GM21619 (cell line): ENCODE measurements around the gene ZSCAN20.
"Not testable (repeated sequence)": the region's sequence is repeated elsewhere in the genome, so short reads cannot be mapped to it uniquely, and the experiment has no call there.

Experiments used
- ATAC-seq: cut with Tn5 transposase; IDR thresholded peaks from one replicate; pipeline ENCODE4 v1.9.1; 2021; ENCODE audit not compliant: unreplicated experiment

Gene ZSCAN20

DNA sequence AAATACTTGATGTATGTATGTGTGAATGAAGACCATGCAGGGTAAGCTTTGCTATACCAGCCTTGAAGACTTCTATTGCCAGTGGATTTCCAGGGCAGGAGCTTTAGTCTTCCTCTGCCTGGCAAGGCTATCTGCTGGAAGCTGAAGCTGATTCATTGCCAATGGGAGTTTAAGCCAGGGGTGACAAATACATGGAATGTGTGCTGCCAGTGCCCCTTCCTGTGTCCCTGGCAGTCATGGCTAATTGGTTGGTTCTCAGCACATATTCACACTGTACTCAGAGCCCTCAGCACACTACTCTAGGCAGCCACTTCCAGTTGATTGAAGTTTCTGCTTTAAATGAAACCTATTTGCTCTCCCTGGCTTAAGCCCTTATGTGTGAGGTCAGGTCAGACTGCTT is 1.5 kb downstream of the ZSCAN20 start:
- ATAC-seq = no peak

GRCh38 chr1:33477451-33477850 is 5.0 kb downstream of the ZSCAN20 start:
- no peak for ATAC-seq

DNA sequence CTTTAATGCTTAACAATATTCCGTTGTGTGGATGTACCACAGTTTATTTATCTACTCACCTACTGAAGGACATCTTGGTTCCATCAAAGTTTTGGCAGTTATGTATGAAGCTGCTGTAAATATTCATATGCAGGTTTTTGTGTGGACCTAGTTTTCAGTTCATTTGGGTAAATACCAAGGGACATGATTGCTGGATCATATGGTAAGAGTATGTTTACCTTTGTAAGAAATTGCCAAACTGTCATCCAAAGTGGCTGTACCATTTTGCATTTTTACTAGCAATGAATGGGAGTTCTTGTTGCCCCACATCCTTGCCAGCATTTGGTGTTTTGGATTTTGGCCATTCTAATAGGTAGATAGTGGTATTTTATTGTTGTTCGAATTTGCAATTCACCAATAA is 10.0 kb downstream of the ZSCAN20 start:
- no peak for ATAC-seq

GRCh38 chr1:33488624-33489023 is 16.2 kb downstream of the ZSCAN20 start:
- no peak for ATAC-seq

- no peak for ATAC-seq
Measured at GRCh38 chr1:33494929-33495328, 22.5 kb downstream of the ZSCAN20 start.

GRCh38 chr1:33497410-33497809 is 25.0 kb downstream of the ZSCAN20 start:
- ATAC-seq = no peak

DNA sequence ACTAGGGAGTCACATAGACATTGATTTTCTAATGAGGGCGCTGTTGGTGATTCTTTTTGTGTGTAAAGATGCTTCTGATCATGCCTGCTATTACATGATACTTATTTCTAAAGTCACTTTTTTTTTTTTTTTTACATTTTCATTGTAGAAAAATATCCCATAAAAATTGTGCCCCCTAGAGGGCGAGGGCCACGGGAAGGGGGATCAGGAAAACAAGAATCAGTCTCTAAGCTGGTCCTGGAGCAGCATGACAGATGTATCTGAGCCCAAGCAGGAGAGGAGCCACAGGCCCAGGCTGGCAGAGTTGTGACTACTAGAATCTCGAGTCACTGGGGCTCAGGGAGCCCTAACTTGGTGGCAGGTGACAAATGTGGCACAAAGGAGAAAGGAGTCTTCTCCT is 28.1 kb downstream of the ZSCAN20 start:
- ATAC-seq = no peak

GRCh38 chr1:33501309-33501708 is 28.9 kb downstream of the ZSCAN20 start:
- ATAC-seq = no peak

DNA sequence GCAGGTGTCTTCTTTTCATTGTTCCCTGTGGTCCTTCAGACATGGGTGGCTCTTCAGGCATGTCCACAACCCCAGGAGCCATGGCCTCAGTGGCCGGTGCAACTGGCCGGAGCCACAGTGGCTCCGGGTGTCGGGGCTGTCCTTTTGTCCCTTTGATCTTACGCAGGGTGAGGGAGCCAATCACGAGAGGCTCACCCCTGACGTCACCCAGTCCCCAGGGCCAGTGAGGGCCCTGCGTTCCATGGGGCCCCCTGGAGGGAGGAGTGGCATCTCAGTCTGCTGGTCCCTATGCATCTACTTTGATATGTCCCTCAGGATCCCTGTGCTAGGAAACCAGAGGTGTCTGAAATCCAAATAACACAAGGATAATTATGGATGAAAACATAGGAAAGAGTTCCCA is 29.3 kb downstream of the ZSCAN20 start:
- ATAC-seq = no peak

GRCh38 chr1:33502726-33503125 is 30.3 kb downstream of the ZSCAN20 start:
- ATAC-seq = no peak

DNA sequence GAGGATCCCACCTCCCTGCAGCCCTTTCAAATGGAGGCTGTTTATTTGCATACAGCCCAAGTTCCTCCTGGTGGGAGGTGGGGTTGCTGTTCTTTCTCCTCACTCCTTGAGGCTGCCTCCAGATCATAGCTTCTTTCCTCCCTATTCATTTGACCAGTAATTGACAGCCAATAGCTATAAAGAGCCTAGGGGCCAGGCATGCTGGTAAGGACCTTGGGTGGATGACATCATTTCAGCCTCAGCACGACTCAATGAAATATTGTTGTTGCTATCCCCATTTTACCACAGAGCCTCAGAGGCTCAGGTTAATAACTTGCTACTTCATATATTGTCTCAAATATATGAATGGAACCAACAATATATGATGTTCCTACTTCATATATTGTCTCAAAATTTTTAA is 31.1 kb downstream of the ZSCAN20 start:
- no peak for ATAC-seq

GRCh38 chr1:33507661-33508060 is 35.2 kb downstream of the ZSCAN20 start:
- no peak for ATAC-seq

DNA sequence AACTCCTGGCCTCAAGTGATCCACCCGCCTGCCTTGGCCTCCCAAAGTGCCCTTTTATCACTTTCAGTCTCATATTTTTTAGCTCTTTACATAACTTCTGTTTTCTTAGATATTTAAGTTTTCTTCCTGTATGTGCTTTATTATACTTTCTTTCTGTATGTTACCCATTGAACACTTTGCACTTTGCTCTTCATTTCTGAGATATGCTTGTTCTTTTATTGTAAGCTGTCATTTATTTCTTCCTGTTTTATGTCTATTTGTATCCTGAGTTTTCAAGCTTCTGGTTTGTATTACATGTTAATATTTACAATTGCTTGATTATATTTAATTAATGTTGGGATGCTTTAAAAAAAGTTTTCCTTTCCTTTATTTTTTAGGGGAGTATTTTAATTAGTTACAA is 35.7 kb downstream of the ZSCAN20 start:
- ATAC-seq = no peak

DNA sequence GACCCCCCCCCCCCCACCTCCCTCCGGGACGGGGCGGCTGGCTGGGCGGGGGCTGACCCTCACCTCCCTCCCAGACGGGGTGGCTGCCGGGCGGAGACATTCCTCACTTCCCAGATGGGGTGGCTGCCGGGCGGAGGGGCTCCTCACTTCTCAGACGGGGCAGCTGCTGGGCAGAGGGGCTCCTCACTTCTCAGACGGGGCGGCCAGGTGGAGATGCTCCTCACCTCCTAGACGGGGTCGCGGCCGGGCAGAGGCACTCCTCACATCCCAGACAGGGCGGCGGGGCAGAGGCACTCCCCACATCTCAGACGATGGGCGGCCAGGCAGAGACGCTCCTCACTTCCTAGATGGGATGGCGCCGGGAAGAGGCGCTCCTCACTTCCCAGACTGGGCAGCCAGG is 36.8 kb downstream of the ZSCAN20 start:
- not testable (repeated sequence) for ATAC-seq

DNA sequence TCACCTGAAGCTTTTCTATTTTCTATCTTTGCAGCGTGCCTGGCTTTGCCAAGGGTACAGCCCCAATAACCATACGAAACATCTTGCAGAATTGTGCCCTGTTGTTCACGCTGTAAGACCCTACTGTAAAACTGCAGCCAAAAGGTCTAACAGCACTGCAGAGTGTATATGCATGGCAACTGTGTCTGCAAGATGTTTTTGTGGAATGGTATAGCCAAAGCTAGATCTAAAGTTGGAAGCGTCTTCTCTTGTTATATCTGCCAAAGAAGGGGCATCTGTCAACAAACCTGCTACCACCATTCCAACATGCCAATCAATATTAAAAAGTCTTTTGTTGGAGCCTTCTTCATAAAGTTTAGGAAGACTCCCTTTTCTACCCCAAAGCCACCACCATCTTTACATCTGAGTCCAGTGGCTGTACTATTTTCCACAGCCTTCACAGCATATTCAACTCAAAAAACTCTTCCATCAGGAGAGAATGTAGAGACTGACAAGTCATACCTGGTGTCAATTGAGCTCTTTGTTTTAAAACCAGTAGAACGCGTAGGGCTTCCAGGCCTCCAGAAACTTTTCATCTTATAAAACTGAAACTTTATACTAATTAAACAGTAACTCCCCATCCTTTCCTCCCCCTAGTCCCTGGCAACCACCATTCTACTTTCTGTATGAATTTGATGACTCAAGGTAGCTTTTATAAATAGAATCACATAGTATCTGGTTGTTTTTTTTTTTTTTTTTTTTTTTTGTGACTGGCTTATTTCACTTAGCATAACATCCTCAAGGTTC is 40.0 kb downstream of the ZSCAN20 start:
- ATAC-seq = no peak

GRCh38 chr1:33515112-33515511 is 42.7 kb downstream of the ZSCAN20 start:
- no peak for ATAC-seq

DNA sequence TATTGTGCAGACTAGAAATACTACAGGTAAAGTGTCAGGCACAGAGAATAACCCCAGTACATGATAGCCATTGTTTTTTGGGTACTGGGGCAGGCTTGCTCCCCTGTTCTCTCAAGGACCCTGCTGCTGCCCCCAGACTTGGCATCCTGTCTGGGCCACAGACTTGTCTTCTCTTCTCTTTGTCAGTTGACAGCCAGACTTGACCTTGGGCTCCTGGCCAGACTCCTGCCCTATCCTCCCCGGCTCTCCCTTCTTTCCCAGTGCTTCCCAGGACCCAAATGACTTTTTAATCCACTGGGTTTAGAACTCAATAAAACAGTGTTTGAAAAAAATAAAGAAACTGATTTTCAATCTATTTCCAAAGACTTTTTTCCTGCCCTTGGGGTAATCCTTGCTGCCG is 43.2 kb downstream of the ZSCAN20 start:
- no peak for ATAC-seq

DNA sequence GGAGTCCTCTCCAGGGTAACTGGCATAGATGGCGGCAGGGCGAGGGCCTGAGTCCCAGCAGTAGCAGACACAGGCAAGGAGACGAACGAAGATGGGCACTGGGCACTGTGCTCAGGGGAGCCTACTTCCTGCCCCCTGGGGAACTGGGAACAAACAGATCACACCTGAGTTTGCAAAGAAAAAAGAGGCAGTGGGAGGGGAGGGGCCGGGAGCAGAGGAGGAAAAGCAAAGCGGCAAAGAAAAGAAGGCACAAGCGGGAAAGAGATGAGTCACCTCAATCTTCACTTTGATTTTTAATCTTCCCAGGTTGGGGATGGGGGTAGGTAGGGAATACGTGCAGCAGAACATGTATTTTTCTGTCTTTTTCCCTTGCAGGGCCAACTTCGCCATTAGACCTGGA is 44.0 kb downstream of the ZSCAN20 start:
- ATAC-seq = no peak

DNA sequence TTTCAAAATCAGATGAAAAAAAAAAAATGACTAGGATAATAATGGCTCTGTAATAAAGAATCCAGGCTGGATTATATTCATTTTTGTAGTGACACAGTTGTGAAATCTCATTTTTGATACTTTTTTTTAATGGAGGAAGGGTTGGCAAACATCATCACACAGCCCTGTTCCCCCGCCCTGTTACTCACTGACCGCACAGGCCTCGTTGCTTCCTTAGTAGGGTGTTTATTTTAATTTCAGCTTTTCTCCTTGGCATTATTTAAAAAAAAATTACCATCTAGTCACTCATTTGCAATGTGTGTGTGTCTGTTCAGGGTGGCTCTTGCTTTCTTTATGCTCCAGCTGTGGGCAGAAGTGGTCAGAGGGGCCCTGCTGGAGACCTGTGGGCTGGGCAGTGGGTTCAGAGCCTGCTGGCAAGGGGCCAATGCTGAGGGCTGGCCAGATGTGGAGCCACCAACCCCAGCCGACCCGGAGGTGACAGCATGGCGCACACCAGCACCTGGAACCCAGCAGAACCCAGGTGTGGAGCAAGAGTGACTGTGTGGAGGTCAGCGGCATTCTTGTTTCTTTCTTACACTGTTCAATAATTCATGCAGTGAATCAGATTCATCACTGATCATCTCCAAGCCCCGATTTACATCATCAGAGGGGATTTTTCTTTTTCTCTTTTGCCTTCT is 44.6 kb downstream of the ZSCAN20 start:
- no peak for ATAC-seq

- ATAC-seq = no peak
Measured at GRCh38 chr1:33517596-33518250, 45.3 kb downstream of the ZSCAN20 start.

GRCh38 chr1:33519240-33519884 is 46.9 kb downstream of the ZSCAN20 start:
- no peak for ATAC-seq

DNA sequence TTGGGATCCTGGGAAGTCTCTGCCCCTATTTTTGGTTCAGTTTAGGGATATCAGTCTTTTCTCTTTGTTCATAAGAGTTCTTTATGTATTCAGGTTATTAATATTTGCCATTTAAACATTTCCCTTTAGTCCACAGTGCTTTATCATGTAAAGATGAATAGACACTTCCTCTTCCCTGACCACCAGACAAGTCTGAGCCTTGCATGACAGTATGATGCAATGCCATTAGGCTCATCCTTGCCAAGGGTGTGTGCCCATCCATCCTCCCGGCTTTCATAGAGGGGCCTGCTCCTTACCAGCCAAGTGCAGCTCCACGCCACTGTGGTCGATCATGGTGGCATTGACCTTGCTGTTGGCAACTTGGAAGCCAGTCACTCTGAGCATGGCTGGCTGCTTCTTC is 52.1 kb downstream of the ZSCAN20 start:
- no peak for ATAC-seq
